HG03196 (cell line): ENCODE data around the gene XRRA1.
"Not testable (repeated sequence)": the region's sequence is repeated elsewhere in the genome, so short reads cannot be mapped to it uniquely, and the experiment has no call there.

Source experiments
- ATAC-seq: cut with Tn5 transposase; IDR thresholded peaks from one replicate; pipeline ENCODE4 v1.9.1; 2021; ENCODE audit not compliant: unreplicated experiment

Gene XRRA1

DNA sequence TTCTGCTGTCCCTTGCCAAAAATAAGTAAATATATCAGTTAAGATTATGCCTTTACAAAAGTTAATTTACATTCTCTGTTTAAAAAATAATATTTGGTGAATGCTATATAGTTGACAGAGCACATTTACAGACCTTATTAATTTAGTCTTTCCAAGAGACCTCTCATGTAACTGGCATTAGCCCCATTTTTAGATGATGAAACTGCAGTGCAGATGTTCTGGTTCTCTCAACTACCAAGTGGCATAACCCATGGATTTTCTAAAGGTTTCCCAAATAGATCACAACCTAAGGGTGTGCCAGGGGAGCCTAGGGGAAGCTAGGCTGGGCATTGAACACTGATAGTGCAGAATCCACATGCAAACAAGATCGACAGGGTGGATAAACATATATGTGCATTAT is 111.7 kb downstream of the XRRA1 start:
- no peak for ATAC-seq

DNA sequence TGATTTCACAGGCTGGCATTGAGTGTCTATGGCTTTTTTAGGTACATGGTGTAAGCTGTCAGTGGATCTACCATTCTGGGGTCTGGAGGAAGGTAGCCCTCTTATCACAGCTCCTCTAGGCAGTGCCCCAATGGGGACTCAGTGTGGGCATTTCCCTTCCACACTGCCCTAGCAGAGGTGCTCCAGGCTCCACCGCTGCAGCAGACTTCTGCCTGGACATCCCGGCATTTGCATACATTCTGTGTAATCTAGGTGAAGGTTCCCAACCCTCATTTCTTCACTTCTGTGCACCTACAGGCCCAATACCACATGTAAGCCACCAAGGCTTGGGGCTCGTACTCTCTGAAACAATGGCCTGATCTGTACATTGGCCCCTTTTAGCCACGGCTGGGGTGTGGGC is 122.0 kb downstream of the XRRA1 start:
- ATAC-seq = no peak

DNA sequence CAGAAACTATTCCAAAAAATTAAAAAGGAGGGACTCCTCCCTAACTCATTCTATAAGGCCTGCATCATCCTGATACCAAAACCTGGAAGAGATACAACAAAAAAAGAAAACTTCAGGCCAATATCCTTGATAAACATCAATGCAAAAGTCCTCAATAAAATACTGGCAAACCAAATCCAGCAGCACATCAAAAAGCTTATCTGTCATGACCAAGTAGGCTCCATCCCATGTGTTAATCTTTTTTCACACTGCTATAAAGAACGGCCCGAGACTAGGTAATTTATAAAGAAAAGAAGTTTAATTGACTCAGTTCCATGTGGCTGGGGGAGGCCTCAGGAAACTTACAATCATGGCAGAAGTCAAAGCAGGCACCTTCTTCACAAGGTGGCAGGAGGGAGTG is 123.3 kb downstream of the XRRA1 start:
- not testable (repeated sequence) for ATAC-seq

DNA sequence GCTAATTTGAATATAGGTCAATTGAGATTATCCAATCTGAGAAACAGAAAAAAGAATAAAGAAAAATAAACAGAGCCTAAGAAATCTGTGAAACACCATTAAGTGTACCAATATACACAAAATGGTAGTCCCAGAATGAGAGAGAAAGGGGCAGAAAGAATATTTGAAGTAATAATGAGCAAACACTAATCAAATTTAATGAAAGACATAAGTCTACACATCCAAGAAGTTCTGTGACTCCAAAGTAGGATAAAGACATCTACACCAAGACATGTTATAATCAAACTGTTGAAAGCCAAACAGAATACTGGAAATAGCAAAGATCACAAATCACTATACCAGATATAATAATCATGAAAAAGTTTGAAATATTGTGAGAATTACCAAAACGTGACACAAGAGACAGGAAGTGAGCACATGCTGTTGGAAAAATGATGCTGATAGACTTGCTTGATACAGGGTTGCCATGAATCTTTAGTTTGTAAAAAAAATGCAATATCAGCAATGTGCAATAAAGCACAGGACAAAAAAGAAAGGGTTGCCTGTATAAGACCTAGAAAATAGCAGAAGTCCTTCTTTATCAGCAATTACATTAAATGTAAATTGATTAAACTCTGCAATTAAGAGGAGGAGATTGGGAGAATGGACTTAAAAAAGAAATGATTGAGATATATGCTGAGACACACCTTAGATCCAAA is 124.5 kb downstream of the XRRA1 start:
- no peak for ATAC-seq

DNA sequence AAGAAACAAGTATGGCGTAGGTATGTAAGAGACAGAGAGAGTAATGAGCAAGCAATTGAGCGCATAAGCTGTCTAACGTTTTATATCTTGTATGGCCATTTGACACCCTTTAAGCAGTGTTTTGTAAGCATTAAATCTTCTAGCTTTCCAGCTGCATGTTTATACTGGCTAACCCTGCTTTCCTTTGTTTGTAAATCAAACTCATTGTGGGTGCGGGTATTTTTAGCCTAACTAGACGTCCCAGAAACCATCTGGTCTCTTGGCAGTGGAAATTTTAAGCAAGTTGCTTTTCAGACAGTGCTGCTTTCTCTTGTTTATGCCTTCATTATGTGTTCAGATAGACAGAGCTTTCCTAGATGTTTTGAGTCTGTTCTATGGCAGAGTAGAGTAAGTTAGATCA is 126.7 kb downstream of the XRRA1 start:
- ATAC-seq = no peak

DNA sequence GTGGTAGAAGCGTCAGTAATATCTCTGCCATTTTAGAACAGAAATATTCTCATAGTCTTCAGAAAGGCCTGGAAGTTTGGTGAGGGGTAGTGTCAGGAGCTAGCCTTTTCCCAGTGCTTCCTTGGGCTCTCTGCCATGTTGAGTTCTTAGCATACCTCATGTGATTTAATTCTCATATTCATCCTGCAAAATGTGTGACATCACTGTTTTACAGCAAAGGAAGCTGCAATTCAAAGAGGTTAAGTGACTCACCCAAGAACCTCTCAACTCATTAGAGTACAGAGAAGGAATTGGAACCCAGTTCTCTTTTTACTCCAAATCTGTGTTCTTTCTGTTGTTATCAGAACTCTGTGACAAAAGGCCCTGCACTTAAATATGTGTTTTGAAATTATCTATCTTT is 128.1 kb downstream of the XRRA1 start:
- ATAC-seq = no peak

DNA sequence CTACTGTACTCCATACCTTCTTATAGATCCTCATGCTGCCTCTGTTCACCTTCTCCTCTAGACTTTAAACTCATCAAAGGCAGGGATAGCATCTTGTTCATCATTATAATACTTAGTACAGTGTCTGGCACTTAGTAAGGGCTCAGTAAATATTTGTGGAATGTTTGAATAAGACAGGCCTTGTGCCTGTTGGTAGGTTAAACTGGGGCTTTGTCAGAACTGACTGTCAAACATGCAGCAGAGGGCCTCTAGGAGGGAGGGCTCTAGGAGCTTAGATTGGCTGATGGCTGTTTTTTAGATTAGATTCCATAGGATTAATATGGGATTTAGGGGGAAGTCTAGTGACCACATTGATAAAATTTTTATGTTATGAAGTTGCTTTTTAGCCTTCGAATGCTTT is 129.5 kb downstream of the XRRA1 start:
- ATAC-seq = no peak

DNA sequence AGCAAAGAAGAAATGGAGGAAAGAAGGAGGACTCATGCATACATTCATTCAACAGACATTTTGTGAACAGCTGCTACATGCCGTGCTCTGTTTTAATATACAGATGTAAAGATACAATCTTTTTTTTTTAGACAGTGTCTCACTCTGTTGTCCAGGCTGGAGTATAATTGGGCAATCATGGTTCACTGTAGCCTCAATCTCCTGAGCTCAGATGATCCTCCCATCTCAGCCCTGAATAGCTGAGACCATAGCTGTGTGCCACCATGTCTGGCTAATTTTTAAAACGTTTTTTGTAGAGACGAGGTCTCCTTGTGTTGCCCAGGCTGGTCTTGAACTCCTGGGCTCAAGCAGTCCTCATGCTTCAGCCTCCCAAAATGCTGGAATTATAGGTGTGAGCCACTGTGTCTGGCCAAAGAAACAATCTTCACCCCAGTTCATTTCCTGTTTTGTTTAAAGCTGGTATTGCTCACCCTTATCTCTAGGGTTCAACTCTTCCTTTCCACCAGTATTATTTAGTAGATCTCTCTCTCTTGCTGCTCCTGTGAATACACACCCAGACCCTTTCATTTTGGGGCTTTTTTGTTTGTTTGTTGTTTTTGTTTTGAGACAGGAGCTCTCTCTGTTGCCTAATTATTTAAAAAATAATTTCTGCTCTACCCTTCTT is 130.5 kb downstream of the XRRA1 start:
- no peak for ATAC-seq

DNA sequence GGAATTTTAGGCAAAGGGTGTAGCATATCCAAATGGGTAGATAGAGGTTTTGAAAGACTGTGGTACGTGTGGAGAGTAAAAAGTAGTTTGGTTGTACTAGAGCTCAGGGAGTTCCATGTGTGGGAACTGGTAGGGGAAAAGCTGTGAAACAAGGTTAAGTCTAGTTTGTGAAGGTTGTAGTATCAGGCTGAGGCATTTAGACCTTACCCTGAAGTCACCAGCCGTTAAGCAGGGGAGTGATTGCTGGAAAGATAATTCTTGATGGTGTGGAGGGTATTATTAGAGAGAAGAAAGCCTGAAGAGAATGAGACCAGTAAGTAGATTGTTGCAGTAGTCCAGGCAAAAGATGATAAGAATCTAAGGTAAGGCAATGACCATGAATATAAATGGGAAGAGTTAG is 132.2 kb downstream of the XRRA1 start:
- ATAC-seq = no peak

DNA sequence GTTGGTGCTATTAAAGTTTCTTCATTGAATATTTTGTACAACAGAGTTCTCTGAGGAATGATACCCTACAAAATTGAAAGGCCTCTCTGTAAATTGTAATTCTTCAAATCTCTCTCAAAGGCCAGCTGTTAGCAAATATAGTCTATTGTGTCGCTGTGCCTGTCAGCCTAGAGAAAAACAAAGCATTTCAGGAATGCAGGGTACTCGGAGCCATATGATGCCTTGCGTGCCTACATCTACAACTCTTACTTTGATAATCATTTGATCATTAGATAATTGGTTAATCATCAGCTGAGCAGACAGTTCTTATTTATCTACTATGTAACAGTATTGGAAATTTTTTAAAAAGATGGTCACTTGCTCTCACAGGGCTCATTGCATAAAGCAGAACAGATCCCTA is 132.9 kb downstream of the XRRA1 start:
- ATAC-seq = no peak

DNA sequence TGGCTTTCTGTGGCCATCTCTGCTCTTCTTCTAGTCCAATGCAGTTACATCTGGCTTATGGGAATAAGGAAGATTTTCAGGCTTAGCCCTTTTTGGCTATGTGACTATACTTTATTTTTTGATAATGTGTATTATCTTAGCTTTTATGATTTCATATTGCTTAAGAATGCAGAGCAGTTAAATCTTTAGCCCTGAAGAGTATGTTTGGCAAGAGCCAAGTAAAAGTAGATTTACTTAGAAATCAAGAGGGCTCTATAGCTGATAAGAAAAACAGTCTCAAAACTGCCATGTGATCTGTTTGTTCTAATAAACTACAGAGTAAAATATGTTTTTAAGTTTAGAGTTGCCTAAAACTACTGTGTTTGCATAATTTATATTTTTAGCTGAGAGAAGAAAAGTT is 139.1 kb downstream of the XRRA1 start:
- ATAC-seq = no peak

DNA sequence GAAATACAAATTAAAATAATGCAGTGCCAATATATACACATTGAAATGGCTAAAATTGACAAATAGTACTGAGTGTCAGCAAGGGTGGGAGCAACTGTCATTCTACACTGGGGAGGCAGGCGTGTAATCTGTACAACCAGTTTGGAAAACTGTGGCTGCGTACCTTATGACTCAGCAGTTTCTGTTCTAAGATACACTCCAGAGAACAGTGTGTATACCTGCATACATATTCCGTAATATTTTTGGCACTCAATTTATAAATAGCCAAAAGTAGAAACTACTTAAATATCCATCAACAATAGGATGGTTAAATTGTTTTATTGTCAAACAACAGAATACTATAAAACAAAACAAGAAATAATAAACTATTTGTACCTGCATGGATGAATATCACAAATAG is 142.6 kb downstream of the XRRA1 start:
- ATAC-seq = no peak

DNA sequence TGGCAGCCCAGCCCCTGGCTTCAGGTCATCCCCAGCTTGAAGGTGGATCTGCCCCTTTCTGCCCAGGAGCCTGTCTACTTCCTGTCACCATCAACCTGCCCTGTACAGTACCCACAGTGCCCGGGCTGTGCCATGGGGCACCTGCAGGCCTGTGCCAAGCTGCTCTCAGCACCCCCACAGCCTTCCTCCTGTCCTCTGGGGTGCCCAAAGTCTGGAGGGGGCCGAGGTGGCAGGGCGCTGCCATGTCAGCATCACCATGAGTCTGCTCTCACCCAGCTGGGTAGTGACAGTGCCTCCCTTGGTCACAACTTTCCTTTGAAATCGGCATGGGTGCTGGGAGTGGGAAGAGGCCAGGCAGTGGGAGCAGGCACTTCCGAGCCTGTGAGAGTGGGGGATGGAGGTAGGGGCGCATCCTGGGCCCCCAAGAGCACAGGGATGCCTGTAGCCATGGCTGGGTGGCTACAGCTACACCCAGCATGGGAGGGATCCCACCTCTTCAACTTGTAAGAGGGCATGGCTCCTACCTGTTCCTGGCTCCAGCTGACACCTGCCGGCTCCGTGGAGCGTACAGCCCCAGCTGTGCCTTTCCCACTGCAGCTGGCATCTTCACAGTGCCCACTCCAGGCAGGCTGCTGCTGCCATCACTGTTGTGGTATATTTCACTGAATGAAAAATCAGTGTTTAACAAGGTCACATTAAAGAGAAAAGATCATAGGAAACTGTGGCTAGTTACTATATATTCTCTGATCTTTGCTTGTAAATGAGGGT is 157.4 kb downstream of the XRRA1 start:
- ATAC-seq = no peak
